WERI-Rb-1 (cell line): ENCODE results near the gene ANKRD13A.
"Not testable (repeated sequence)": the region's sequence is repeated elsewhere in the genome, so short reads cannot be mapped to it uniquely, and the experiment has no call there.

Source experiments
- DNase-seq: peaks from one replicate; pipeline ENCODE4 v3.0.0-alpha.2; 2020
- H3K27ac ChIP-seq: fragments of 250-450 bp; sonication (Bioruptor Pico); 2 replicates; pipeline ENCODE4 v1.5.1; 2020; ENCODE audit warnings: mild to moderate bottlenecking, moderate library complexity
- H3K27me3 ChIP-seq: fragments of 250-450 bp; sonication (Bioruptor Pico); 2 replicates; pipeline ENCODE4 v1.5.1; 2021; ENCODE audit warnings: mild to moderate bottlenecking, low read depth, moderate library complexity; ENCODE audit not compliant: insufficient read depth, severe bottlenecking
- H3K36me3 ChIP-seq: fragments of 250-450 bp; sonication (Bioruptor Pico); 2 replicates; pipeline ENCODE4 v1.5.1; 2020; ENCODE audit warnings: mild to moderate bottlenecking, moderate library complexity
- H3K4me3 ChIP-seq: 2 replicates; pipeline ENCODE4 v1.5.1; 2011; ENCODE audit warnings: low read depth, mild to moderate bottlenecking, control low read depth, low read length
- H3K9me3 ChIP-seq: fragments of 250-450 bp; sonication (Bioruptor Pico); 2 replicates; pipeline ENCODE4 v1.5.1; 2021; ENCODE audit warnings: mild to moderate bottlenecking, moderate library complexity; ENCODE audit not compliant: severe bottlenecking
- CTCF ChIP-seq: IDR thresholded peaks from 2 replicates; pipeline ENCODE4 v1.5.1; 2011; ENCODE audit warnings: low read depth, mild to moderate bottlenecking, control low read depth, inconsistent platforms, low read length

The ANKRD13A gene

GRCh38 chr12:110058875-110059615, 59.8 kb downstream of the ANKRD13A start:
- Histone ChIP-seq H3K27me3 (no peaks in the 10 kb centered on the region), H3K27ac (no peak overlapping the region), H3K4me3 (no peak overlapping the region), H3K36me3 (no peaks in the 10 kb centered on the region), H3K9me3 (no peaks in the 10 kb centered on the region)
- no peak for TF ChIP-seq CTCF
- DNase-seq = no peak

- Histone ChIP-seq H3K36me3 (no peaks in the 10 kb centered on the region), H3K4me3 (no peak overlapping the region), H3K9me3 (no peaks in the 10 kb centered on the region), H3K27ac (no peak overlapping the region), H3K27me3 (no peaks in the 10 kb centered on the region)
- no peak for TF ChIP-seq CTCF
- DNase-seq = no peak
Observed at GRCh38 chr12:110059651-110060000, 60.4 kb downstream of the ANKRD13A start.

- DNase-seq = no peak
- TF ChIP-seq CTCF = no peak
- Histone ChIP-seq H3K36me3 (no peaks in the 10 kb centered on the region), H3K4me3 (no peak overlapping the region), H3K27ac (no peak overlapping the region), H3K27me3 (no peaks in the 10 kb centered on the region), H3K9me3 (no peaks in the 10 kb centered on the region)
Observed at GRCh38 chr12:110062241-110062640, 63.0 kb downstream of the ANKRD13A start.

- TF ChIP-seq CTCF = no peak
- Histone ChIP-seq H3K27me3 (no peaks in the 10 kb centered on the region), H3K4me3 (no peak overlapping the region), H3K9me3 (no peaks in the 10 kb centered on the region), H3K36me3 (no peaks in the 10 kb centered on the region), H3K27ac (no peak overlapping the region)
- DNase-seq = no peak
Observed at GRCh38 chr12:110065540-110065939, 66.3 kb downstream of the ANKRD13A start.

GRCh38 chr12:110067531-110067930, 68.3 kb downstream of the ANKRD13A start:
- Histone ChIP-seq H3K27ac (no peak overlapping the region), H3K9me3 (no peaks in the 10 kb centered on the region), H3K36me3 (no peaks in the 10 kb centered on the region), H3K4me3 (no peak overlapping the region), H3K27me3 (no peaks in the 10 kb centered on the region)
- TF ChIP-seq CTCF = no peak
- no peak for DNase-seq

- not testable (repeated sequence) for DNase-seq, H3K9me3 ChIP-seq
Observed at GRCh38 chr12:110068115-110068514, 68.9 kb downstream of the ANKRD13A start.

More at GRCh38 chr12:110068115-110068514, 68.9 kb downstream of the ANKRD13A start:
- not testable (repeated sequence) for H3K36me3 ChIP-seq, H3K27me3 ChIP-seq, H3K4me3 ChIP-seq, H3K27ac ChIP-seq
